ENCODE data around the gene NLRP7. TPM values are rescaled to one million over a fixed set of nuclear protein-coding genes. Genes with fewer than 3 reads are reported as not detected.
"Not testable (repeated sequence)": the region's sequence is repeated elsewhere in the genome, so short reads cannot be mapped to it uniquely, and the experiment has no call there.

The NLRP7 gene
- total and polyA plus RNA-seq, 4 donors = 0.06 TPM; not detected in 3

- Histone ChIP-seq H3K4me3 (no peak overlapping the region), H3K4me1 (ENCODE audit: control insufficient read depth in 5 of 5, insufficient read depth in 5 of 5, low read length in 5 of 5) (no peaks in the 10 kb centered on the region), H3K36me3 (ENCODE audit: control insufficient read depth in 4 of 4, insufficient read depth in 4 of 4, low read length in 4 of 4) (no peaks in the 10 kb centered on the region), H3K9me3 (ENCODE audit: control insufficient read depth in 4 of 4, insufficient read depth in 3 of 4, low read length in 3 of 4) (peaks cover 0 to 4% (median 0%) of the 10 kb centered on the region in 4 donors), H3K27ac (ENCODE audit: low read depth in 1 of 2, low read length in 1 of 2) (no peak overlapping the region), H3K27me3 (ENCODE audit: control insufficient read depth in 3 of 3, insufficient read depth in 3 of 3, low read length in 2 of 3) (no peaks in the 10 kb centered on the region), H3K9ac (ENCODE audit: insufficient read depth in 1 of 2, low read length in 2 of 2) (no peak overlapping the region)
- DNase-seq (no peak), ATAC-seq (ENCODE audit: insufficient read depth, low FRiP score) (no peak)
- 77 to 83% methylated on average over 3 of the region's 3 CpGs for WGBS, 2 donors
- no peak for TF ChIP-seq CTCF (IDR thresholded peaks at IDR 0.05; ENCODE audit: control extremely low read depth, extremely low read depth)
Measured at GRCh38 chr19:54902061-54902460, 45.3 kb downstream of the NLRP7 start.

GRCh38 chr19:54901153-54901552, 46.2 kb downstream of the NLRP7 start:
- not testable (repeated sequence) for H3K9me3 ChIP-seq (ENCODE audit: control insufficient read depth in 4 of 4, insufficient read depth in 3 of 4, low read length in 3 of 4); H3K27ac ChIP-seq (ENCODE audit: low read depth in 1 of 2, low read length in 1 of 2); H3K36me3 ChIP-seq (ENCODE audit: control insufficient read depth in 4 of 4, insufficient read depth in 4 of 4, low read length in 4 of 4); H3K27me3 ChIP-seq (ENCODE audit: control insufficient read depth in 3 of 3, insufficient read depth in 3 of 3, low read length in 2 of 3); ATAC-seq (ENCODE audit: insufficient read depth, low FRiP score); H3K4me3 ChIP-seq; DNase-seq; H3K9ac ChIP-seq (ENCODE audit: insufficient read depth in 1 of 2, low read length in 2 of 2); H3K4me1 ChIP-seq (ENCODE audit: control insufficient read depth in 5 of 5, insufficient read depth in 5 of 5, low read length in 5 of 5)
- WGBS, 2 donors = 37 to 52% methylated on average over 8 of the region's 8 CpGs

GRCh38 chr19:54899646-54900045, 47.7 kb downstream of the NLRP7 start:
- ATAC-seq (ENCODE audit: insufficient read depth, low FRiP score); H3K4me1 ChIP-seq (ENCODE audit: control insufficient read depth in 5 of 5, insufficient read depth in 5 of 5, low read length in 5 of 5); H3K4me3 ChIP-seq; H3K9me3 ChIP-seq (ENCODE audit: control insufficient read depth in 4 of 4, insufficient read depth in 3 of 4, low read length in 3 of 4); DNase-seq; H3K9ac ChIP-seq (ENCODE audit: insufficient read depth in 1 of 2, low read length in 2 of 2); H3K36me3 ChIP-seq (ENCODE audit: control insufficient read depth in 4 of 4, insufficient read depth in 4 of 4, low read length in 4 of 4); H3K27ac ChIP-seq (ENCODE audit: low read depth in 1 of 2, low read length in 1 of 2); H3K27me3 ChIP-seq (ENCODE audit: control insufficient read depth in 3 of 3, insufficient read depth in 3 of 3, low read length in 2 of 3): not testable (repeated sequence)
- 80 to 93% methylated on average over 9 of the region's 9 CpGs for WGBS, 2 donors

- not testable (repeated sequence) for ATAC-seq (ENCODE audit: insufficient read depth, low FRiP score); DNase-seq
- 65 to 77% methylated on average over 7 of the region's 7 CpGs for WGBS, 2 donors
Measured at GRCh38 chr19:54898685-54899084, 48.6 kb downstream of the NLRP7 start.

GRCh38 chr19:54896036-54896435, 51.3 kb downstream of the NLRP7 start:
- Histone ChIP-seq H3K9ac (ENCODE audit: insufficient read depth in 1 of 2, low read length in 2 of 2) (no peak overlapping the region), H3K4me3 (no peak overlapping the region), H3K4me1 (ENCODE audit: control insufficient read depth in 5 of 5, insufficient read depth in 5 of 5, low read length in 5 of 5) (no peaks in the 10 kb centered on the region), H3K36me3 (ENCODE audit: control insufficient read depth in 4 of 4, insufficient read depth in 4 of 4, low read length in 4 of 4) (no peaks in the 10 kb centered on the region), H3K9me3 (ENCODE audit: control insufficient read depth in 4 of 4, insufficient read depth in 3 of 4, low read length in 3 of 4) (no peaks in the 10 kb centered on the region), H3K27ac (ENCODE audit: low read depth in 1 of 2, low read length in 1 of 2) (no peak overlapping the region), H3K27me3 (ENCODE audit: control insufficient read depth in 3 of 3, insufficient read depth in 3 of 3, low read length in 2 of 3) (no peaks in the 10 kb centered on the region)
- ATAC-seq (ENCODE audit: insufficient read depth, low FRiP score) (no peak), DNase-seq (no peak)
- no peak for TF ChIP-seq CTCF (IDR thresholded peaks at IDR 0.05; ENCODE audit: control extremely low read depth, extremely low read depth)
- 84 to 91% methylated on average over 2 of the region's 2 CpGs for WGBS, 2 donors

More at GRCh38 chr19:54898685-54899084, 48.6 kb downstream of the NLRP7 start:
- not testable (repeated sequence) for H3K9me3 ChIP-seq (ENCODE audit: control insufficient read depth in 4 of 4, insufficient read depth in 3 of 4, low read length in 3 of 4); H3K4me1 ChIP-seq (ENCODE audit: control insufficient read depth in 5 of 5, insufficient read depth in 5 of 5, low read length in 5 of 5); H3K27ac ChIP-seq (ENCODE audit: low read depth in 1 of 2, low read length in 1 of 2); H3K4me3 ChIP-seq; H3K27me3 ChIP-seq (ENCODE audit: control insufficient read depth in 3 of 3, insufficient read depth in 3 of 3, low read length in 2 of 3); H3K36me3 ChIP-seq (ENCODE audit: control insufficient read depth in 4 of 4, insufficient read depth in 4 of 4, low read length in 4 of 4); H3K9ac ChIP-seq (ENCODE audit: insufficient read depth in 1 of 2, low read length in 2 of 2)

- not testable (repeated sequence) for H3K4me1 ChIP-seq (ENCODE audit: control insufficient read depth in 5 of 5, insufficient read depth in 5 of 5, low read length in 5 of 5); ATAC-seq (ENCODE audit: insufficient read depth, low FRiP score); H3K4me3 ChIP-seq; H3K9me3 ChIP-seq (ENCODE audit: control insufficient read depth in 4 of 4, insufficient read depth in 3 of 4, low read length in 3 of 4); H3K9ac ChIP-seq (ENCODE audit: insufficient read depth in 1 of 2, low read length in 2 of 2); H3K27me3 ChIP-seq (ENCODE audit: control insufficient read depth in 3 of 3, insufficient read depth in 3 of 3, low read length in 2 of 3); H3K36me3 ChIP-seq (ENCODE audit: control insufficient read depth in 4 of 4, insufficient read depth in 4 of 4, low read length in 4 of 4); H3K27ac ChIP-seq (ENCODE audit: low read depth in 1 of 2, low read length in 1 of 2); DNase-seq
- 91 to 94% methylated on average over 16 of the region's 16 CpGs for WGBS, 2 donors
Measured at GRCh38 chr19:54894106-54894505, 53.2 kb downstream of the NLRP7 start.

Data from lung (tissue), 12 donors.